ENCODE results near the gene OSBPL5. TPM values are rescaled to one million over a fixed set of nuclear protein-coding genes. Genes with fewer than 3 reads are reported as not detected.
A peak's percentile ranks its signal among the peaks of the same experiment; 100 is the strongest.
"Not testable (repeated sequence)": the region's sequence is repeated elsewhere in the genome, so short reads cannot be mapped to it uniquely, and the experiment has no call there.

Gene OSBPL5
- total RNA-seq, 1 donor from 2014 or later: 16.6 TPM

DNA sequence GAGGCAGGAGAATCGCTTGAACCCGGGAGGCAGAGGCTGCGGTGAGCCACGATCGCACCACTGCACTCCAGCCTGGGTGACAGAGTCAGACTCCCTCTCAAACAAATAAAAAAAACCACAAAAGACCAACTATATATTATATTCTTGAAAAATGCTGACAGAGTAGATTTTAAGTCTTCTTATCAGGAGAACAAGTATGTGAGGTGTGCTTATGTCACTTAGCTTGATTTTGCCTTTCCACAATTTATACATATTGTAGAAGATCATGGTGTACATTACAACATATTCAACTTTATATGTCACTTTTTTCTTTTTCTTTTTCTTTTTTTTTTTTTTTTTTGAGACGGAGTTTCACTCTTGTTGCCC lies 83.7 kb downstream of the OSBPL5 start:
- DNase-seq (ENCODE audit: low spot score): no peak
- intact Hi-C loops (cut with DNase I): no loop called here

DNA sequence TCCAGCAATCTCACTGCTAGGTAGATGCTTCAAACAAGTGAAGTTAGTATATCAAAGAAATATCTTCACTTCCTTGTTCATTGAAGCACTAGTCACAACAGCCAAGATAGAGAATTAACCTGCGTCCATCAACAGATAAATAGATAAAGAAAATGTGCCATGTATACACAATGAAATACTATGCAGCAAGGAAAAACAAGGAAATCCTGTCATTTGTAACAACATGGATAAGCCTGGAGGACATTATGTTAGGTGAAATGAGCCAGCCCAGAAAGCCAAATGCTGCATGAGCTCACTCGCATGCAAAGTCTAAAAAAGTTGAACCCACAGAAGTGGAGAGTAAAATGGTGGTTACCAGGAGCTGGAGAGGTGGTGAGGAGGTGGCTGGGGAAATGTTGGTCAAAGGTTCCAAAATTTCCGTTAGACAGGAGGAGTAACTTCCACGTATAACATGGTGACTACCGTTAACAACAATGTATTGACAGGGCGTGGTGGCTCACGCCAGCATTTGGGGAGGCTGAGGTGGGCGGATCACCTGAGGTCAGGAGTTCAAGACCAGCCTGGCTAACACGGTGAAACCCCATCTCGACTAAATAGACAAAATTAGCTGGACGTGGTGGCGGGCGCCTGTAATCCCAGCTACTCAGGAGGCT lies 84.3 kb downstream of the OSBPL5 start:
- peak; percentile 50 for DNase-seq (ENCODE audit: low spot score)
- intact Hi-C loops (cut with DNase I): no loop called here

DNA sequence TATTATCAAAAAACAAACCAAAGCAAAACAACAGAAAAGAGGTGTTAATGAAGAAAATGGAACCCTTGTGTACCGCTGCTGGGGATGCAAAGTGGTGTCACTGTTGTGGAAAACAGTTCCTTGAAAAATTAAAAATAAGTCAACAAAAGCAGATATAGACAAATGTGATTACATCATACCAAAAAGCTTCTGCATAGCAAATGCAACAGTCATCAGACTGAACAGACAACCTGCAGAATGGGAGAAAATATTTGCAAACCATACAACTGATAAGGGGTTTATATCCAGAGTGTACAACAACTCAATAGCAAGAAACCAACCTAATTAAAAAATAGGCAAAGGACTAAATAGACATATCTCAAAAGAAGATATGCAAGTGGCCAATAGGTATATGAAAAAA lies 85.0 kb downstream of the OSBPL5 start:
- intact Hi-C loops (cut with DNase I): no loop called here
- no peak for DNase-seq (ENCODE audit: low spot score)

DNA sequence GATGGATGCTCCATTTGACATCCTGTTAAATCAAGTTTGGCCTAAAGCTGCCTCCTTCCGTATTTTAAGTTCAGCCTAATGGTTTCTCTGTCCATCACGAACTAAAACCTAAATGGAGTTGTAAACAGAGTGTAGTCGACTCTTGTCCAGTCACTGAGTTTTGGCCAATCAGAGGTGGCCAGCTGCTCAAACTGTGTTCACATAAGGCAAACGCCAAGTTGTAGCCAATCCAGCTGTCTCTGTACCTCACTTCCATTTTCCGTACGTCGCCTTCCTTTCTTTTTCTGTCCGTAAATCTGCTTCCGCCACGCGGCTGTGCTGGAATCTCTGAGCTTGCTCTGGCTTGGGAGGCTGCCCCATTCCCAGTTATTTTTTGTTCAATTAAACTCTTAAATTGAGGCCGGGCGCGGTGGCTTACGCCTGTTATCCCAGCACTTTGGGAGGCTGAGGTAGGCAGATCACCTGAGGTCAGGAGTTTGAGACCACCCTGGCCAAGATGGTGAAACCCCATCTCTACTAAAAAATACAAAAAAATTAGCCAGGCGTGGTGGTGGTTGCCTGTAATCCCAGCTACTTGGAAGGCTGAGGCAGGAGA lies 87.2 kb downstream of the OSBPL5 start:
- DNase-seq (ENCODE audit: low spot score): no peak
- intact Hi-C loops (cut with DNase I): no loop called here

DNA sequence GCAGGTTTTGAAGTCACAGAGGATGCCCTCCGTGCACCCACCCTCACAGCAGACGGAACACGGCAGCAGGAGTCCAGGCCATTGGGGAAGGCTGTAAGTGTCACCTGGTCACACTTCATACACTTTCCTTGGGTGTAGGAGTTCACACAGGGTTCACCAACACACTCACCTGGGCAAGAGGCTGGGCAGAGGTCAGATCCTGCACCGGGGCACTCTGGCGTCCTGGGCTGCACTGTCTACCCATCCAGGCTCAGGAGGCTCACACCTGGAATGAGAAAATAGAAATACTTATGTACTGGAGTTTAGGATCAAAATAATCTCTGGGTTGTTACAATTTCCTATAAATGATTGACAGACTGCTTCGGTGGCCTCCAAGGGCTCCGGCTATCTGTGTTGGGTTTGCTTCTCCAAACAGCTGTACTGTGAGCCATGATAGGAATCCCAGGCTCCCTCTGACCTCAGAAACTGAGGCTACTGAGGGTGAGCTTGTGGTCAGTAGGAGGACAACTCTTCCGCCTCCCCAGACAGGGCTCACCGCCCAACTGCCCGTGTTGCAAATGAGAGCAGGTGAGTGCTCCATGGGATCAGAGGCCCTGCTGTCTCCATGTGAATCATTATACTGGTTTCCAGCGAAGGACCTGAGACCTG lies 87.8 kb downstream of the OSBPL5 start:
- intact Hi-C loops (cut with DNase I): no loop called here
- DNase-seq (ENCODE audit: low spot score): no peak

DNA sequence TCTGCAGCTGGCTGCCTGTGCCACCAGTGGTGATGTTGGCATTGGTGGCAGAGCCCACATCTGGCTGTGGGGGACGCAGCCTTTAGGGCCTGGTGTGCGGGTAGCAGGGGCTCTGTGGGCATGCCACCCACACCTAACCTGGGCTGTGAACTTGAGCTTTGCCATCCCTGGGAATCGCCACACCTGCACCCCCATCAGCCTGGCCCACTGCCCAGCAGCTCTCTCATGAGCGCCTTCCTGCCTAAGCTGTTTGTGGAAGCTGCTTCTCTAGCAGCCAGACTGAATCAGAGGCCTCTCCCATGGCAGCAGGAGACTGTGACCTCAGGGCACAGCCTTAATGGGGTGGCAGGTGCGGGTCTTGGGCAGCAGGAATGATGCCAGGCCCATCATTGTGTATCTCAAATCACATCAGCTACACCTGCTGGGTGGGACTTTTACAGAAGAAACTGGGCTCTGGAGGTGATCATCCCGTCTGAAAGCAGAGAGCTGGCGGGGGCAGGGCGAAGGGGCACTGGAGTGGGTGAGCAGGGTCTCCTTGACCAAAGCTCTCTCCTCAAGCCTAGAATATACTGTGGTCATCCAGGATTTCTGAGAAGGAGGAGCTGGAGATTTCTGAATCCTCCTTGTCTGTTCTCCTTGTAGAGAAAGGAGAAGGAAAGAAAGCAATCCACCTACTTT lies 90.1 kb downstream of the OSBPL5 start:
- intact Hi-C loops (cut with DNase I): no loop called here
- no peak for DNase-seq (ENCODE audit: low spot score)

DNA sequence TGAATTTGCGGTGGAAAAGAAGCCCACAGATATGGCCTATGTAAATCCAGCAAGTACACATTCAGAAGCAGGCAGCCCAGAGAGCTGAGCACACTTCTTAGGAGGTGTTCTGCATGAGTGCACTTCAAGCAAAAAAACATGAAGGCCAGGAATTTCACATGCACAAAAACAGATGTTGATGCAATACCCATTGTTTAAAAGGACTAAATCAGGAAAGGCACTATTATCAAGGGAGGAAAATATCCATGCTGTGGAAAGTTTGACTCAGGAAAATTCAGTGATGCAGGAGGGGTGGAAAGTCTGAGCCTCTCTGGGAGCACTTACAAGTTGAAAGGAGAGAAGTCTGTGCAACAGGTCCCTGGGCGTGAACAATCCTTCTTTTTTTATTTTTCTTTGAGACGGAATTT lies 92.1 kb downstream of the OSBPL5 start:
- DNase-seq (ENCODE audit: low spot score): no peak
- intact Hi-C loops (cut with DNase I): no loop called here

DNA sequence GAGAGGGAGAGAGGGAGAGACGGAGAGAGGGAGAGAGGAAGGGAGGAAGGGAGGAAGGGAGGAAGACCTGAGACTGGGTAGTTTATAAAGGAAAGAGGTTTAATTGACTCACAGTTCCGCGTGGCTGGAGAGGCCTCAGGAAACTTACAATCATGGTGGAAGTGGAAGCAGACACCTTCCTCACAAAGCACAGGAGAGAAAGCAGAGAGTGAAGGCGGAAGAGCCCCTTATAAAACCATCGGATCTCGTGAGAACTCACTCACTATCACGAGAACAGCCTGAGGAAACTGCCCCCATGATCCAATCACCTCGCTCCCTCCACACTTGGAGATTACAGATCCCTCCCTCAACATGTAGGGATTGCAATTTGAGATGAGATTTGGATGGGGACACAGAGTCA lies 95.7 kb downstream of the OSBPL5 start:
- intact Hi-C loops (cut with DNase I): no loop called here
- DNase-seq (ENCODE audit: low spot score): no peak

DNA sequence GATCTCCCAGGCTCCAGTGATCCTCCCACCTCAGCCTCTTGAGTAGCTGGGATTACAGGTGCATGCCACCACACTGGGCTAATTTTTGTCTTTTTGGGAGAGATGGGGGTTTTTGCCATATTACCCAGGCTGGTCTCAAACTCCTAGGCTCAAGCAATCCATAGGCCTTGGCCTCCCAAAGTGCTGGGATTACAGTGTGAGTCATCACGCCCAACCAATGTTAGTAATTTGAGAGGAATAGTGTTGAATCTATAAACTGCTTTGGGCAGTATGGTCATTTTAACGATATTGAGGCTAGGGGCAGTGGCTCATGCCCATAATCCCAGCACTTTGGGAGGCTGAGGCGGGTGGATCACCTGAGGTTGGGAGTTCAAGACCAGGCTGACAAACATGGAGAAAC lies 98.8 kb downstream of the OSBPL5 start:
- DNase-seq (ENCODE audit: low spot score); intact Hi-C loops (cut with DNase I): not testable (repeated sequence)

DNA sequence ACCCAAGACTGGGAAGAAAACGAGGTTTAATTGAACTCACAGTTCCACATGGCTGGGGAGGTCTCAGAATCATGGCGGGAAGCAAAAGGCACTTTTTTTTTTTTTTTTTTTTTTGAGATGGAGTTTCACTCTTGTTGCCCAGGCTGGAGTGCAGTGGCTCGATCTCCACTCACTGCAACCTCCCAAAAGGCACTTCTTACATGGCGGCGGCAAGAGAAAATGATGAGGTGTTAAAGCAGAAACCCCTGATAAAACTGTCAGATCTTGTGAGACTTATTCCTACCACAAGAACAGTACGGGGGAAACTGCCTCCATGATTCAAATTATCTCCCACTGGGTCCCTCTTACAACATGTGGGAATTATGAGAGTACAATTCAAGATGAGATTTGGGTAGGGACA lies 100.4 kb downstream of the OSBPL5 start:
- DNase-seq (ENCODE audit: low spot score); intact Hi-C loops (cut with DNase I): not testable (repeated sequence)

DNA sequence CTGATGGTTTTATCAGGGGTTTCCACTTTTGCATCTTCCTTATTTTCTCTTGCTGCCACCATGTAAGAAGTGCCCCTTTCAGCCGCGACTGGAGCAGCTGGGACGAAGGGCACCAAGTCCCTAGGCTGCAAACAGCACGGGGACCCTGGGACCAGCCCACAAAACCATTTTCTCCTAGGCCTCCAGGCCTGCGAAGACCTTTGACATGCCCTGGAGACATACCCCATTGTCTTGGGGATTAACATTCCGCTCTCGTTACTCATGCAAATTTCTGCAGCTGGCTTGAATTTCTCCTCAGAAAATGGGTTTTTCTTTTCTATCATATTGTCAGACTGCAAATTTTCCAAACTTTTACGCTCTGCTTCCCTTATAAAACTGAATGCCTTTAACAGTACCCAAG lies 101.2 kb downstream of the OSBPL5 start:
- intact Hi-C loops (cut with DNase I); DNase-seq (ENCODE audit: low spot score): not testable (repeated sequence)

DNA sequence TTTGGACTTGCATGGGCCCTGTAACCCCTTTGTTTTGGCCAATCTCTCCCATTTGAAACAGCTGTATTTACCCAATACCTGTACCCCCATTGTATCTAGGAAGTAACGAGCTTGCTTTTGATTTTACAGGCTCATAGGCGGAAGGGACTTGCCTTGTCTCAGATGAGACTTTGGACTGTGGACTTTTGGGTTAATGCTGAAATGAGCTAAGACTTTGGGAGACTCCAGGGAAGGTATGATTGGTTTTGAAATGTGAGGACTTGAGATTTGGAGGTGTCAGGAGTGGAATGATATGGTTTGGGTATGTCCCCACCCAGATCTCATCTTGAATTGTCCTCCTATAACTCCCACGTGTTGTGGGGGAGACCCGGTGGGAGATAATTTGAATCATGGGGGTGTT lies 101.7 kb downstream of the OSBPL5 start:
- intact Hi-C loops (cut with DNase I); DNase-seq (ENCODE audit: low spot score): not testable (repeated sequence)

DNA sequence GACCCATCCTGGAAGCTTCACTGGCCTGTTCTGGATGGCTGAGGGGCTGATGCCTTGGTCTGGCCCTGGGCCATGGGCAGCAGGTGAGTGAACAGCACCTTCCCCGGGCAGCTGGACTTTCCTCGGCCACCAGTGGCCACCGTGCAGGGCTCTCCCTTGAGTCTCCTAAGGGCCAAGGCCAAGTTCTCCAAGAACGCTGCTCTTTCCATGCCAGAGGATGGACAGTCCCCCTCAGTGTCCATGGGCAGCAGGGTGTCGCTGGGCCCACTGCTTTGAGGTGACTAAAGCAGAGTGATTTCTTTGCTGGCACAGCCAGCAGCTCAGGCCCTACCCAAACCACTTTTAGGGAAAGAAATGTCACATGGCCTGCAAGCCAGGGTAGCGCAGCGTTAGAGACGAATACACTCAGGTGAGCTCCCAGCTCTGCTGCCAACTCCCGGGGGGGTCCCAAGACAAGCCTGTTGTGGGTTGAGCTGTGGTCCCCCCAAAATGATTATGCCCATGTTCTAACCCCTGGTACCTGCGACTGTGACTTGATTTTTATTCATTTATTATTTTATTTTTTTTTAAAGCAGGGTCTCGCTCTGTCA lies 104.6 kb downstream of the OSBPL5 start:
- no peak for DNase-seq (ENCODE audit: low spot score)
- intact Hi-C loops (cut with DNase I): no loop called here

DNA sequence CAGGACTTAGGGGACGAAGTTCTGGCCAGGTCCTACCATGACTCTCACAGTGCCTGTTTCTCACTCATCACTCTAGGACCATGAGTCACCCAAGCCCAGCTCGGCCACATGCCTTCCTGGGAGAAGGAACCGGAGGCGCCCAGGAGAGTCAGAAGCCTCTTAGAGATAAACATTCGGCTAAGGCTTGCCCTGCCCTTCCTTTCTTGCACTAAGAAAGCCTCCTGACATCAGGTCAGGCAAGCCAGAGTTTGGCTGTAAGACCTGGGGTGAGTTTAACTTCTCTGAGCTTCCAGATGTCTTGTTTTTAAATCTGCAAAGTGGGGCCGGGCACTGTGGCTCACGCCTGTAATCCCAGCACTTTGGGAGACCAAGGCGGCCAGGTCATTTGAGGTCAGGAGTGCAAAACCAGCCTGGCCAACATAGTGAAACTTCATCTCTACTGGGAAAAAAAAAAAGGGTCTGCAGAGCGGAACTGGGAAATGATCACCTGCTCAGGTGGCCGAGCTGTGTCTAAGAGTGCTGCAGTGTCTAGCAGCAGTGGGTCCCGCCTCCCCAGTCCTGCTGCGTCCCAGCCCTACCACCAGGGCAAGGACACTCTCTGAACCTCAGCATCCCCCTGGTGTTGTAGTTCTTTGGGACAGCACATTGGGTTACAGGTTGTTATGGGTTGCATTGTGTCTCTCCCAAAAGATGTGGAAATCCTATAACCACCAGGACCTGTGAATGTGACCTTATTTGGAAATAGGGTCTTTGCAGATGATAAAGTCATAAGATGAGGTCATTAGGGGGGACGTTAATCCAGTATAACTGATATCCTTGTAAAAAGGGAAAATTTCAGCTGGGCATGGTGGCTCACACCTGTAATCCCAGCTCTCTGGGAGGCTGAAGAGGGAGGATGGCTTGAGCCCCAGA lies 106.1 kb downstream of the OSBPL5 start:
- intact Hi-C loops (cut with DNase I): loop anchor here (5.0 kb wide), 1 partner anchor 363 kb away; no protein-coding TSS in a partner anchor
- no peak for DNase-seq (ENCODE audit: low spot score)

DNA sequence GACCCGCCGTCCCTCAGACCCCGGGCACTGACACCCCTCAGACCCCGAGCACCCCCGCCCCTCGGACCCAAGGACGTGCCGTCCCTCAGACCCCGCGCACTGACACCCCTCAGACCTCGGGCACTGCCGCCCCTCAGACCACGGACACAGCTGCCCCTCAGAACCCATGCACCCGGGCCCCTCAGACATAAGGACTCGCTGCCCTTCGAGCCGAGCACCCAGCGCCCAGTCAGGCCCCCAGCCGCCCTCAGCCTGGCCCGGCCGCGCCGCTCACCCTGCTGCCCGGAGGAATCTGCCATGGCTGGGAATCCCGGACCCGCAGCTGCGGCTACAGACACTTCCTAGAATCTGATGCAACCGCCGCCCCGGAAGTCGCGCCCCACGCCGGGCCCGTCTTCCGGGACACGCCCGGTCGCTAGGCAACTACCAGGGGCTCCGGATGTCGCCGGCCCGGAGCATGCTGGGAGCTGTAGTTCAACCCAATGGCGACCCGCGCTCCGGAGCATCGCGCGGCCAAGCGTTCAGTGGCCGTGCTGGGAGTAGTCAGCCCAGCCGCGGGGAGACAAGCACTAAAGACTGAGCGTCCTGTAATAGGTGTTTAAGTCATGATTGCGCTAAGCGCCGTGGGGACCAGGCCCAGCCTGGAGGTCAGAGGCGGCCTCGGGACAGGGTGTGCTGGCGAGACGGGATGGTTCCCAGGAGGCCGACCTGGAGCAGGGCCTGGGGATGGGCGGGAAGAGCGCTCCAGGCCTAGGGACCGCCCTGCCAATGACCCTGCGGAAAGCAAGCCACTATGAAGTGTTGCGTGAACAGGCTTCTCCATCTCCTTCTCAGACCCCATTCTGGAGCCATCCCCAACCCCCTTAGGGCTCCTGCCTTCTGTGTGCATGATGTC lies 107.8 kb downstream of the OSBPL5 start, which contains the start of gene CARS1:
CARS1 (minus strand) TSS at position 355 of the 895 bp plus-strand sequence; CDS start at position 299, 56 bp downstream.
- peak; percentile 98 for DNase-seq (ENCODE audit: low spot score)
- intact Hi-C loops (cut with DNase I): loop anchor here (5.0 kb wide), 1 partner anchor 365 kb away; no protein-coding TSS in a partner anchor

DNA sequence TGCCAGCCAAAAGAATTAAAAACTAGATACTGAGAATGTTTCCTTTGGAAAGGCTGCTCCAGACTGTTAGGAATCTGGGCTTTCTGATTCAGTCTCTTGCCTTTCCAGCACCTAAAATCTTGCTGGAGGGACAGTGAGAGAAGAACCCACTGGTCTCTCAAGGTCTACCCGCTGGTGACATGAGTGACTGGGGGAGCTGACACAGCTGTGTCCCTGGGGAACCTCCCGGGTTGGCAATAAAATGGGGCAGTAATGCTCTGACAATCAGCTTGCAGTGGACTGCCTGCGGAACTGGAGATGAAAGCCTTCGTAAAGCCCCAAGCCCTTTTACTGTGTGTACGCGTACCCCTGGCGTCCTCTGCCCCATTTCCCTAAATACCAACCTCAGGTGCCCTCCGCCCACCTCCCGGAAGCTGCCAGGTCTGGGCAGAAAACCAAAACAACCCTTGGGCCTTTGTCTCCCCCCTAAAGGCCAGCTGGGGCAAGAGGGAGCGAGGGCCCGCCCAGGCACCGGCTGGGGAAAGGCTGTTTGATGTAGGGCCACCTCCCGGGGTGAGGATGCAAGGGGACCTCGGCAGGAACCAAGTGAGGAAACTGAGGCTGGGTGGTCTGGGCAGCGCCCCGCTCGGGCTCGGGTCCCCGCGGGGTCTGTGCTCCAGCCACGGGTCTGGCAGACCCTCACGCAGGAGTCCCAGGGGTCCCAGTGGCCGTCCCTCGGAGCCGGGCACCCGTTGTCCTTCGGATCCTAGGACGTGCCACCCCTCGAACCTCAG lies 108.6 kb downstream of the OSBPL5 start:
- intact Hi-C loops (cut with DNase I): loop anchor here (5.0 kb wide), 1 partner anchor 366 kb away; no protein-coding TSS in a partner anchor

DNA sequence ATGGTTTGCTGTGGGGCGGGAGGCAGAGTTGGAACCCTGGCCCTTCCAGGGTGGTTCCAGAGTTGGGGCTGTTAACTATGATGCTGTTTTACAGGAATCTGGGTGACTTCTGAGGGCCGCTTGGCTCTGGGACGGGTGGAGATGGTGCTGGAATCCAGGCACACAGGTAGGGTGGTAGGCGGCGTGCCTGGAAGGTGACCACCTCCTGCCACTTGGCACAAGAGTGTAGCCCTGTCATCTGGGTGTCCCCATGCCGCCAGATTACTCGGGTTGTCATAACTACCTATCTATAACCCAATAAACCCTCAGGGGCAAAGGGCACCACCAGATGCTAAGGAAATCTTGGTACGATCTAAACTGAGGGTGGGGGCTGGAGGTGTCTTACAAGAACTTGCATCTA lies 109.2 kb downstream of the OSBPL5 start:
- no peak for DNase-seq (ENCODE audit: low spot score)
- intact Hi-C loops (cut with DNase I): loop anchor here (5.0 kb wide), 1 partner anchor 366 kb away; no protein-coding TSS in a partner anchor

More for the DNA sequence above, 108.6 kb downstream of the OSBPL5 start:
- no peak for DNase-seq (ENCODE audit: low spot score)
